COLO829 (cell line): ENCODE data around the gene MAP1LC3B.
"Not testable (repeated sequence)": the region's sequence is repeated elsewhere in the genome, so short reads cannot be mapped to it uniquely, and the experiment has no call there.

Experiments used
- DNase-seq: peaks from one replicate; pipeline ENCODE4 v3.0.0; 2012; ENCODE audit warnings: low spot score

The MAP1LC3B gene

DNA sequence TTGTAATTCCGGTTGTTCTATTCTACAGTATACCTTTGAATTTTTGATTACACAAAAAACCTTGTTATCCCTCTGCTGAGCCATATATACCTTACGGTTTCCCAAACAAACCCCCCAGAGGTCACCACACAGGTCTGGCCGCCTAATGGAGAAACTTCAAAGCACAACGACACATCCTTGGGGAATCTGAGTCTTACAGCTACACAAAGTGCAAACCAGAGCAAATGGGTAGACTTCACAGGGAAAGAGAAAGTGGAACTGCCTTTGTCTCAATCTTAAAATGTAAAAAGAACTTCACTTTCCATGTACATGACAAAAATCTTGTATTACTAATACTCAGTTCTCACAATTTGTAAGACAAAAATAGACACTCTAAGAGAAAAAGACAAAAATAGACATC, 11.3 kb upstream of the MAP1LC3B start:
- DNase-seq: no peak

- no peak for DNase-seq
Observed at GRCh38 chr16:87382023-87382785, 9.9 kb upstream of the MAP1LC3B start.

GRCh38 chr16:87383505-87384161, 8.5 kb upstream of the MAP1LC3B start, which contains the start of gene FBXO31:
FBXO31 (minus strand) TSS chr16:87383776; CDS start chr16:87383744, 32 bp downstream.
- DNase-seq: peak; percentile 52

DNA sequence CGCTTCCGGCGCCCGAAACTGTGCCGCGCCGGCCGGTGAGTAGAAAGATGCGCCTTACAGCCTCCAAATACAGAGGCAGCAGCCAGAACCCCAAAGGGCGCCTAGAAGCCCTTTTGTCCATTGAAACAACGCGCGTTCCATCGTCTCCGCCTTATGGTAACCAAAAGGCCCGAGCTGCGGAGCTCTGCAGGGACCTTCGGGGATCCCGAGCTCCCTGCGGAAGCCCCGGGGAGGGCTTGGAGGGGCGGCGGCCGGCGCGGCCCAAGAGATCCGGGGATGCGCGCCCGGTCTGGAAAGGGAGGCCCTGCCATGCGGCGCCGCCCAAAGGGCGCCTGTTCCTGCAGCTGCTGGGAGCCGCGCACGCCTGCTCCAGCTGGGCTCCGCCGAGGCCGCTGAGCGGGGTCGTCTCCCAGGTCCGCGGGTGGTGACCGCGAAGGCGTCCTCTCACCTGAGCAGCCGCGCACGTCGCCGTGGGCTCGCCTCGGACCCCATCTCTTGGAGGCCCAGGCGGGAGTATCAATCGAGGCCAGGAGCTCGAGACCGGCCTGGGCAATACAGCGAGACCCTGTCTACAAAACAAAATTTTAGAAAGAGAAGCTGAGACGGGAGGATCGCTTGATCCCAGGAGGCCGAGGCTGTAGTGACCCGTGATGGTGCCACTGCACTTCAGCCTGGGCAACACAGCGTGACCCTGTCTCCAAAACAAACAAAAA, 7.8 kb upstream of the MAP1LC3B start:
- no peak for DNase-seq

GRCh38 chr16:87384875-87385167, 7.3 kb upstream of the MAP1LC3B start:
- DNase-seq: not testable (repeated sequence)

DNA sequence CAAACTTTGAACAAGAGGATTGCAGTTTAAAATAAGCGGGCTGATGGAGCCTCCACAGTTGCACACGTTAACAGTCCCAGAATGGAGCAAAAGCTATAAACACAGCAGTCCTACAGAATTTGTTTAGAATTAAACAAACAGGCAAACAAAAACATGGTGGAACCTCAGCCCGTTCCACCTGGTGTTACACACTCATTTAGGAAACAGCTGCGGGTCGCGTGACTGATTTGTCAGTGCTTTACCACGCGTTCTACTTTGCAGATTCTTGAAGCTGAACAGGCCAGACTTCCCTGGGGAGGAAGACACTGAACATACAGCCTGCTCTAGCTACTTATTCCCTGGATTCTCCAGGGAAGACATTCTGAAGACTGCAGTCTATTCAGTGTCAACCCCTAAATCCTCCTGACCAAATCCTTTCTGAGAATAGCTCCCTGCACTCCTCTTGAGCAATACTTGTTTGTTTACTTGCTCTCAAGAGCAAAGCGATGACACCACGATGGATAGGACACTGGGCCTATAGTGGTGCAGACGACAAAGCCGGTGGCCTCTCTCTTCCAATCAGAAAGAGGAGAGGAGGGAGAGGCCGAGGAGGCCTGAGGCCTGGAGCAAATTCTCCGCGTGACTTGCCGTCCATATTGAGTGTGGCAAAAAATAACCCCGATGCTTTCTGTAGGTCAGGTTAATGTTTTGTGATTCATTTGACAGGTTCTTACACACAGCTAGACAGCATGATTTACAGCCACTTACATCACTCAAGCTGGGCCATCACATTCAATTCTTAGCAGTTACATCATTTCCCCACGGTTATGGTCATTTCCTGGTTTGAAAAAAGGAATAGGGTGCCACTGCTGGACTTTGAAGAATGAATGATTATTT, 4.0 kb upstream of the MAP1LC3B start:
- peak; percentile 70 for DNase-seq

GRCh38 chr16:87388818-87389134, 3.4 kb upstream of the MAP1LC3B start:
- DNase-seq: no peak

DNA sequence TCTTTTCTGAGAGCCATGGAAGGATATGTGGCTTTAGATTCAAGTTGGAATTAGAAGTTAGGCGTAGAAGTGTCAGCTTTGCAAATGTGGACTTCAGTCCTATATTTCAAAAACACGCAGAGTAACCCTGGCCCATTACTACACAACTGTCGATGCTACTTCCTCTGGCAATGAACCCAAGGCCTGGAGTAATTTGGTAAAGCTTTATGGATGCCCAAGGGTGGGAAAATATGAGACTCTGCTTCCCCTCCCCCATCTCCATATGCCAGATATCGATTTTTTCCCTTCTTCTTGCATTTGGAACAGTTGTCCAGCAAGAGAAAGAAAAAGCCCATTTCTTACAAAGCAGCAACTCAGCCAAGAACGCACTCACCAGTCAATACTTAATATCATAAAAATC, 2.9 kb upstream of the MAP1LC3B start:
- DNase-seq: no peak

DNA sequence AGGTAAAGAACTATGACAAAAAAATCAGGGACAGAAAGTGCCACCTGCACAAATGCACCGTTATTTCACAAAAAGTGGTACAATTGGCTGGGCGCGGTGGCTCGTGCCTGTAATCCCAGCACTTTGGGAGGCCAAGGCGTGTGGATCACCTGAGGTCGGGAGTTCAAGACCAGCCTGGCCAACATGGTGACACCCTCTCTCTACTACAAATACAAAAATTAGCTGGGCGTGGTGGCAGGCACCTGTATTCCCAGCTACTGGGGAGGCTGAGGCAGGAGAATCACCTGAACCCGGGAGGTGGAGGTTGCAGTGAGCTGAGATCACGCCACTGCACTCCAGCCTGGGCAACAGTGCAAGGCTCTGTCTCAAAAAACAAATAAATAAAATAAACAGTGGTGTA, 2.2 kb upstream of the MAP1LC3B start:
- not testable (repeated sequence) for DNase-seq

DNA sequence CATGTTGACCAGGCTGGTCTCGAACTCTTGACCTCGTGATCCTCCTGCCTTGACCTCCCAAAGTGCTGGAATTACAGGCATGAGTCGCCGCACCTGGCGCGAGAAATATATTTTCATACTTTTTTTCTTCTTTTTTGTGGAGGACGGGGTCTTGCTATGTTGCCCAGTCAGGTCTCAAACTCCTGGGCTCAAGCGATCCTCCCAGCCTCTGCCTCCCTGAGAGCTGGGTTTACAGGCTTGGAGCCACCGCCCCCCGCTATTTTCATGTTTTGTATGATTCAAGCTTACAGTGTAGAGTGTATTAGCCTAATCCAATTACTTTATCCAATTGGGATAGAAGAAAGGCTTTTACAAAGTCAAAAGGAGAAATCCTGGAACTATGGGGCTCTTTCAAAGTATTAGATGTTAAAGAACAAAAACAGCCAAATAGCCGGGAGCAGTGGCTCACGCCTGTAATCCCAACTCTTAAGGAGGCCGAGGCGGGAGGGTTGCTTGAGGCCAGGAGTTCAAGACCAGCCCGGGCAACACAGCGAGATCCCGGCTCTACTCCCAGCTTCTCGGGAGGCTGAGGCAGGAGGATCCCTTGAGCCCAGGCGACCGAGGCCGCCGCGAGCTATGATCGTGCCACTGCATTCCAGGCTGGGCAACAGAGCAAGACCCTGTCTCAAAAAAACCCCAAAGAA, 1.4 kb upstream of the MAP1LC3B start:
- no peak for DNase-seq

DNA sequence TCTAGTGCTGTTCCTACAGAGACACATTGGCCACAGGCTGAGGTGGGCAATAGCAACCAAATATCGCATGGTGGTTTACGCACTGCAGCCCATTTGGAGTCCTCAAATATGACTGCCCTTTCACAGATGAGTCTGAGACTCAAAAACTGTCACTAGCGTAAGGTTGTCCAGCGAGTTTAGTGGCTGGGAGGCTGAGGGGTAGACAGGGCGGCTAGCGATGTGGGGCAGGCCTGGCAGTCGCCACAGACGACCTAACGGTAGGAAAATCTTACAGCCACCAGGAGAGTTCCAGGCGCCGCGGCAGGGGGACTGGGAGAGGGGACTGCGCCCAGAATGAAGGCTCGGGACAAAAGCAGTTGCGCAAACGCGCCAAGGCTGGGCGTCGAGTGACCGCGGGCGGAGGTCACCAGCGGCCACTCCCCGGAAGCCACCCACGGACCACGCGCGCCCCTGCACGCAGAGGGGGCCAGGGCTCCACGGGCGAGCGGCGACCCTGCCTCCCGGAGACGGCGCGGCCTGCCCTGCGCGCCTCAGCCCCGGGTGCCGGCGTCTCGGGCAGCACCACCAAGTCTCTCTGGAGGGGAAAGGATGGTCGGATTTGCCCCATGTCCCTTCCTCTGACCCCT, 699 bp upstream of the MAP1LC3B start:
- no peak for DNase-seq

DNA sequence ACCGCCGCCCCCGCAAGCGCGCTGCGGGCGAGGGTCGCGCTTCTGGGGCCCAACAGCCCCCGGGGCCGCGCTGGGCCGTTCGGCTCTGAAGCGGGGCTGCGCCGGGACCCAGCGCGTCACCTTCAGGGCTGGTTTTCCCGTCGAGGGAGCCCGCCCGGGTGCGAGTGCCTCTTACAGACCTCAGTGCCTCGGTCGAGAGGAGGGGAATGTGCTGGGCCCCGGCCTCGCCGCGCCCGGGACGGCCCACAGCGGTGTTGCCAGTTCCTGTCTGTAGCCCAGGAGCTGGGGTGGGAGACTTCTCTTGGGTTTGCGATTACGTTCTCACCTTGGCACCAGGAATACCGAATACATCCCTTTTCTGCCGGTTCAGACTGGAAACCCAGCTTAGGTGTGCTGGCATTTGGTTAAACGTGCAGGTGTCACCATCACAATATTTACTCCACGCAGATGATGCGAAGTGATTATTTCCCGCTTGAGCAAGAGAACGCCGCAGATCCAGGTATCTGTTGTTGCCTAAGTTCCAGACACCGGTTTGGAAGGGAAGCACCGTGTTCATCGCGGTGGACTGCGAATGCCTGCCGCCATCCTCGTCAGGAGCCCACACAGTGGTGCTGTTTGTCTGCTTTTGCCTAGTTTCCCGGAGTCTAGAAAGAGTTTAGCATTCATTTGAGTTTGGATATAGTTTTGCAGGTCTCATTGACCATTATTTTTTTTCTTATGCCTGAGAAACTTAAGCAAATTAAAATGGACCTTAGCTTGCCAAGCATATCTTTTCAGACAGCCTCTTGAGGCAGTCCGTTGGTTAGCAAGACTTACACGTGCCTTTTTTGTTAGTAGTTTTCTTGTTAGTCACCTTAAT, 914 bp downstream of the MAP1LC3B start:
- no peak for DNase-seq

GRCh38 chr16:87393680-87394055, 1.5 kb downstream of the MAP1LC3B start:
- no peak for DNase-seq

DNA sequence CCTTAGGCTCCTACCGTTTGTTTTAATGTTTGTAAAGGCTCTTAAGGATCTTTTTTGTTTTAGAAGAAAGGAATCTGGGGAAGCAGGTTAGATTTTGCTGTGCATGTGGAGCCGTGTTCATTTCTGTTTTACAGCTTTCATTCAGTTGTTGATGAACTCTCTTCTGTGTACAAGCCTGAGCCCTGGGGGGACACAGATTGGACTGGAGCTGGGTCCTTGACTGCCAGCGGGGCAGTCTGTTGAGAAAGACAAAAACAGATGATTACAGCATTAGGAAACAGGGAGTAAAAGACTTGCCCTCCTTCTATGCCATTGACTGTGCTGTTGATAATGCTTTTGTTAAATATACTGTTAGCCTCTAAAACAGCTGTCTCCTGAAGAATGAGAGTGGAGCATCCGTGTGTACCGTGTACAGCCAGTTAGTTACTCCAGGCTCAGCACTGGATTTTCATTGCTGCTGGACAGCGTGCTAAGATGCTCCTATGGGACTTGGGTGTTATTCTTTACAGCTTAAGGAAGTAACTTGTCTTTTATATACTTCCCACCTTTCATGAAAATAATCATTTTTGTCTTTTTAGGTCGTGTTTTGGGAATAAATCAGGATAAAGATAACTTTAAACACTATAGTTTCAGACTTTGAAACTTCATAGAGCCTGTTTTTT, 3.2 kb downstream of the MAP1LC3B start:
- DNase-seq: no peak

DNA sequence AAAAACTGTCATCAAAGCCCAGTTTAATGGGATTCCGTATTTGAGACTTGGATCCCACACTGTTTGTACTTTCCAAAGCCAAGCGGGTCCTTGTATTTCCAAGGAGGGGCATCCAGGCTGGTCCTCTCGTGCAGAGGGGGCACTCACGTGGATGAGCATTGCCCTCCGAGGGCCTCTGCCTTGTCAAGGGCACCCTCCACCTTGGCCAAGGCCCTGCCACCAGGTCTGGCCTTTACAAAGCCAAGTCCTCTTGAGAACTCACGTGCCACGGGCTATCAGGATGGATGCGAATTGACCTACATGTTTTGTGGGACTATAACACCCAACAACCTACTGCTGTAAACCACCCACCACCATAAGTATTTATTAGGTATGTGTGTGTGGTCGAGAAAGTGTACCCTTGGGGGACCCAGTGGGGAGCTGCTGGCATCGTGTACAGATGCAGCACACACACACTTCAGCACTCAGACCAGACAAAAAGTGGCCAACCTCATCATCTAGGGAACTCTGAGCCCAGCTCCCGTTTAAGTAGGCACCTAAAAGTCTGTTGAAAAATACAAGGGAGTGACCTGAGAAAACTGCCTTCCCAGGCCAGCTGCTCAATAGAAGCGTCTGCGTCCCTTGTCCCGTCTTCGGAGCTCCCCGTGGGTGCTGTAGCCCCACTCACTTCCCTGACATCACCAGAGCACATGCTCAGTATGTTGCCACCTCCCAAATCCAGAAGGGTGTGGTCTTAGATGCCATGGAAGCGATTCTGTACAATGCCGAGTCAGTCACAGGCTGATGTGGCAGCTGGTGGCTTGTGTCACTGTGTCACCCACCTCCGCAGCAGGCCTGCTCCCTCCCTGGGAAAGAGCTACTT, 12.9 kb downstream of the MAP1LC3B start:
- no peak for DNase-seq

DNA sequence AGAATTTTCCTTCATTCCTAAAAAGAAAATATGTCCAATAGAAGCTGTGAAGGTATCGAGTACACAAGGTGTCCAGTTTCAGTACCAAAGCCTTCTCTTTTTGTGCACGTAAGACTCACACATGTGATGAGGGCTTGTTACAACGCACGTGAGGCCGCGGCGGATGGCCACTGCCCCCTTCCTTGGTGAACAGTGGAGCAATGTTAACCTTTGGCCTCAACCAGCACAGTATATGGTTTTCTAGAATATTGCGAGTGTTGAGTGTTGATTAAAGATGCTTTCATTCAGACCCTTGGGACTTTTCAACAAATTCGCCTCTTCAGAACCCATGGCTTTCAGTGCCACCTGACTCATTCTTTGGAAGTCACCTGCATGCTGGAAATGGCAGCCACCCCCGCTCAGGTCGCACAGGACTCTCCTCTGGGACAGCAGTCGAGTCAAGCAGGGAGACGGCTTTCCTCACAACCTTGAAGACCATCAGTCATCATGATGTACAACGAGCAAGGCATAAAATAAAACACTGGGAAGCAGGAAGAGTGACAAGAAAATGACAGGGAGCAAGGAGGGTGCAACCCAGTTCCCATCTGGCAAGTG, 14.5 kb downstream of the MAP1LC3B start:
- DNase-seq: no peak

DNA sequence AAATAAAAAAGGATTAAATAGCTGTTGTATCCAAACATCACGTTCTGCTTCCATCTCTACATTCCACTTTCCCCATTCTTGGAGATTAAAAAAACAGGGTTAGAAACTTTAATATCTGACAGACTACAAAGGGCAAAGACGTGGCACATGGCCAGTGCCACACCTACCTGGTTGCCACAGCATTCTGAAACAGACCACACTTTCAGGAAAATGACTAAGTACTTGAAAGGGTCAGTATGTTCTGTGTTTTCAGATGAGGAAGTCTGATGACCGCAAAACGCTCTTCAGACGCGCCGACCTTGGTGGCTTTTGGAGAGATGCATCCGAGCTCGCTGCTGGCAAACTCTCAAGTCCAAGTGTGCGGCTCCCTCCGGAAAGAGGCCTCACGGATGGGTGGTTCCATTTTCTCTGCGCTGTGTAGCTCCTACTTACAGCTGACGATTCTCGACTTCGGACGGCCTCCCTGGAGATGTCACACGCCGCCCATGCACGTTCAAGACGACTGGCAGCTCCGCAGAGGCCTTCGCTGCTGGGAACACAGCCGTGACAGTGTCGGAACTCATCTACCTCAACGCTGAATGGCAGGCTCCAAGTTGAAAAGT, 15.5 kb downstream of the MAP1LC3B start:
- no peak for DNase-seq

DNA sequence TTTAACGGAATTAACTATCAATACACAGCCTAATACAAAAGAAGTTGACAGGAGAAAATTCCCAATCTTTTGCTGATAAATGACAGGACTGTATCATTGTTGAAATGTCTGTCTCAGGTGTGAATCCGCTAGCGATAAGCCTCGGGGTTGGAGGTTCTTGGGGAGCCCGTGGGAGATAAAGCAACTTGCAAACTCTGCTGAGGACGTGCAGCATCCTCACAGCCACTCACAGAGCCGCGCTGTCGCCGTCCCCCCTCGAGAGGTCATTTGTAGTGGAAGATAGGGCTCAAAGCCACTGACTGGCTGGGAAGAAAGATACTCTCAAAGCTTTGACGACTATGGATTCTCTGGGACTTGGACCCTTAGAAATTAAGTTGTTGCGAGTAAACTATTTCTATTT, 17.0 kb downstream of the MAP1LC3B start:
- DNase-seq: no peak
